H1 (cell line): ENCODE measurements around the gene HIPK1. TPM values are rescaled to one million over a fixed set of nuclear protein-coding genes. Genes with fewer than 3 reads are reported as not detected.

Experiments
- BACH1 ChIP-seq: IDR thresholded peaks from 2 replicates; pipeline ENCODE4 v1.6.1; 2012; ENCODE audit warnings: low read length, improper control_type of control experiment
- CHD7 ChIP-seq: fragments of 300-600 bp; sonication (generic); IDR thresholded peaks from 2 replicates; pipeline ENCODE4 v1.7.1; 2012; ENCODE audit warnings: low read length, moderate library complexity, mild to moderate bottlenecking, inconsistent platforms; ENCODE audit not compliant: insufficient replicate concordance
- EZH2 ChIP-seq: fragments of 200-600 bp; sonication (generic); IDR thresholded peaks from 2 replicates; pipeline ENCODE4 v1.7.1; 2012; ENCODE audit warnings: low read depth, mild to moderate bottlenecking, moderate library complexity, low read length, inconsistent platforms; ENCODE audit not compliant: severe bottlenecking
- FOSL1 ChIP-seq: IDR thresholded peaks from 2 replicates; pipeline ENCODE4 v1.6.1; 2011; ENCODE audit warnings: mild to moderate bottlenecking, low read depth, low read length, moderate library complexity; ENCODE audit not compliant: insufficient read depth
- JUN ChIP-seq: IDR thresholded peaks from 2 replicates; pipeline ENCODE4 v1.6.1; 2011; ENCODE audit warnings: low read depth, mild to moderate bottlenecking, improper control_type of control experiment, low read length
- KDM5A ChIP-seq: fragments of 200-600 bp; IDR thresholded peaks from 2 replicates; pipeline ENCODE4 v1.7.1; 2012; ENCODE audit warnings: mild to moderate bottlenecking, low read length, inconsistent platforms, mixed read lengths
- PHF8 ChIP-seq: fragments of 200-600 bp; sonication (generic); conservative IDR thresholded peaks from 2 replicates; pipeline ENCODE4 v1.7.1; 2012; ENCODE audit warnings: low read depth, mild to moderate bottlenecking, inconsistent platforms, low read length, moderate library complexity
- POLR2AphosphoS5 ChIP-seq: IDR thresholded peaks from 2 replicates; pipeline ENCODE4 v1.6.1; 2011; ENCODE audit warnings: low read depth, low read length
- POU5F1 ChIP-seq: IDR thresholded peaks from 2 replicates; pipeline ENCODE4 v1.6.1; 2011; ENCODE audit warnings: low read depth, mild to moderate bottlenecking, low read length, moderate library complexity
- RFX5 ChIP-seq: IDR thresholded peaks from 2 replicates; pipeline ENCODE4 v1.6.1; 2011; ENCODE audit warnings: low read depth, low read length, improper control_type of control experiment, borderline replicate concordance
- SAP30 ChIP-seq: fragments of 300-600 bp; sonication (generic); IDR thresholded peaks from 2 replicates; pipeline ENCODE4 v1.7.1; 2012; ENCODE audit warnings: low read length, moderate library complexity, mild to moderate bottlenecking, inconsistent platforms; ENCODE audit not compliant: insufficient read depth, insufficient replicate concordance
- SIRT6 ChIP-seq: IDR thresholded peaks from one replicate; pipeline ENCODE4 v1.7.1; 2012; ENCODE audit warnings: low read length, inconsistent platforms
- TCF12 ChIP-seq: IDR thresholded peaks from 2 replicates; pipeline ENCODE4 v1.6.1; 2011; ENCODE audit warnings: low read depth, mild to moderate bottlenecking, low read length
- polyA plus RNA-seq, 7 experiments: library from polyadenylated mRNA; depleted of rRNA in 3 of 7; stranded (reverse) in 5 of 7; unstranded in 2 of 7; fragments of >200 nt in 5 of 7; fragments of 200-250 nt in 2 of 7; gene quantifications; 1 replicate in 5 of 7; 2 replicates in 1 of 7; 4 replicates in 1 of 7; pipeline versions ENCODE4 v1.2.1 to v1.2.3, GENCODE V29; 2011 to 2013; ENCODE audit warnings: missing spikeins in 2 of 7, mixed read lengths in 2 of 7
- total RNA-seq: library from RNA; stranded (reverse); fragmentation: NEBNext Ultra II Directional; extraction: Animal tissue kit (Norgen Biotek cat#: 25700); gene quantifications from 2 replicates; pipeline ENCODE4 v1.2.1, GENCODE V29; 2021

Gene HIPK1
- total and polyA plus RNA-seq, 2 of the 8 experiments (the other 6 are each of a cell fraction or from before 2014, with no cell fraction given) = 46.2 to 64.3 TPM

DNA sequence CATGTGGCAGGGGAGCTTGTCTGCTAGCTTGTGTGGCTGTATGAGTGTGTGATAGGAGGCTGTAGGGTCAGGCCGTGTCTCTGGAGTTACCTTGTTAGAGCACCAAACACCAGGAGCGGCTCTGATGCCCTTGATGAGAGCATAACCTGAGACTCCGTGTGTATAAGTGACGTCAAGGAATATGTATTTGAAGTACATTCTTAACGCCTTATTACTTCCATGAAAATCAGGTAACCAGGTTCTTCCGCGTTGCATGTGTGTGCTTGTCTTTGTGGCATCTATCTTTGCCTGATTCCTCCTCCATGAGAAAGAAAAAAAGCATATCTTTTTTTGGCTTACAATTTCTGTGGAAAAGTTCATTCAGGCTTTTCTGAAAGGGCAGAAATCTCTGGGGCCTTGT lies 54.7 kb downstream of the HIPK1 start (continued):
- TF ChIP-seq CHD7 (no peak), SAP30 (no peak), TCF12 (no peak), EZH2 (no peak), RFX5 (no peak), FOSL1 (no peak), JUN (no peak), KDM5A (no peak), PHF8 (no peak), POU5F1 (no peak), SIRT6 (no peak), BACH1 (no peak), POLR2AphosphoS5 (no peak)
